Measurements from ENCODE around the gene ABR. TPM values are rescaled to one million over a fixed set of nuclear protein-coding genes. Genes with fewer than 3 reads are reported as not detected.

The ABR gene
- total RNA-seq, 1 experiment from 2014 or later = 78.3 TPM

DNA sequence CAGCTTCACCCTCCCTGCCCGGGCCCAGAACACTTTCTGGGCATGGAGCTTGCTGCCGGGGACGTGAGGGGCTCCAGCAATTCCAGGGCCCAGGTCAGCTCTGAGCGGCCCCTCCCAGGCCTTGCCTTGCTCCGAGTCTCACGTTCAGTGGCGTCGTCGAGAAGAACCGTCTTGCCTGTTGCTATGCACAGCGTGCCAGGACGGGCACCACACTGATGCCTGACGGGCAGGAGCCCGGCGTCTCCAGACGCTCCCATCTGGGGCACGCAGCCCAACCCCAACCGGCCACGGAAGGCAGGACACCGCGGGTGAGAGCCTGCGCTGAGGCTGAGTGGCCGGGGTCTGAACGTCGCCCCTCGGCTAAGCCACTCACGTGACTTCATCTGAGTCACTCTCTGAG is 155.7 kb downstream of the ABR start:
- no peaks in the 10 kb centered on the region for H3K4me1 Mint-ChIP-seq (ENCODE audit: low read depth, unreplicated experiment)
- ChIA-PET POLR2A (no interaction called here), CTCF (no interaction called here)
- no peaks in the 10 kb centered on the region for H3K36me3 ChIP-seq (ENCODE audit: control insufficient read depth, insufficient read depth, low read length)
- H3K36me3 Mint-ChIP-seq (ENCODE audit: insufficient read depth, unreplicated experiment) = peaks cover 17% of the 10 kb centered on the region
- no peaks in the 10 kb centered on the region for H3K27me3 Mint-ChIP-seq (ENCODE audit: insufficient read depth, unreplicated experiment)
- H3K9me3 ChIP-seq = no peaks in the 10 kb centered on the region
- no peak overlapping the region for H3K27ac Mint-ChIP-seq (ENCODE audit: unreplicated experiment)
- no peaks in the 10 kb centered on the region for H3K9me3 Mint-ChIP-seq (ENCODE audit: unreplicated experiment)
- H3K27me3 ChIP-seq (replicated peaks; ENCODE audit: control insufficient read depth, insufficient read depth, low read length) = no peaks in the 10 kb centered on the region
- no peak for DNase-seq
- intact Hi-C loops (cut with micrococcal nuclease; ENCODE audit: unreplicated experiment) = no loop called here
- H3K4me3 Mint-ChIP-seq (ENCODE audit: unreplicated experiment) = no peak overlapping the region
- no TSS peak for BruUV-seq (replicated peaks)
- H3K4me1 ChIP-seq = 0 out of 2 replicates have a peak, but pooled peaks cover 4% of the 10 kb centered on the region
- no peak overlapping the region for H3K4me3 ChIP-seq (ENCODE audit: low read depth, low read length)
- TF ChIP-seq, protein P1, sequence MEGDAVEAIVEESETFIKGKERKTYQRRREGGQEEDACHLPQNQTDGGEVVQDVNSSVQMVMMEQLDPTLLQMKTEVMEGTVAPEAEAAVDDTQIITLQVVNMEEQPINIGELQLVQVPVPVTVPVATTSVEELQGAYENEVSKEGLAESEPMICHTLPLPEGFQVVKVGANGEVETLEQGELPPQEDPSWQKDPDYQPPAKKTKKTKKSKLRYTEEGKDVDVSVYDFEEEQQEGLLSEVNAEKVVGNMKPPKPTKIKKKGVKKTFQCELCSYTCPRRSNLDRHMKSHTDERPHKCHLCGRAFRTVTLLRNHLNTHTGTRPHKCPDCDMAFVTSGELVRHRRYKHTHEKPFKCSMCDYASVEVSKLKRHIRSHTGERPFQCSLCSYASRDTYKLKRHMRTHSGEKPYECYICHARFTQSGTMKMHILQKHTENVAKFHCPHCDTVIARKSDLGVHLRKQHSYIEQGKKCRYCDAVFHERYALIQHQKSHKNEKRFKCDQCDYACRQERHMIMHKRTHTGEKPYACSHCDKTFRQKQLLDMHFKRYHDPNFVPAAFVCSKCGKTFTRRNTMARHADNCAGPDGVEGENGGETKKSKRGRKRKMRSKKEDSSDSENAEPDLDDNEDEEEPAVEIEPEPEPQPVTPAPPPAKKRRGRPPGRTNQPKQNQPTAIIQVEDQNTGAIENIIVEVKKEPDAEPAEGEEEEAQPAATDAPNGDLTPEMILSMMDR (IDR thresholded peaks at IDR 0.05; ENCODE audit: insufficient read depth in 1 of 2, low read depth in 1 of 2, low read length in 1 of 2, severe bottlenecking in 1 of 2, unreplicated experiment in 1 of 2) = no peak

GRCh38 chr17:1022278-1023024 is 157.3 kb downstream of the ABR start:
- Histone ChIP-seq H3K9me3 (no peaks in the 10 kb centered on the region), H3K36me3 (ENCODE audit: control insufficient read depth, insufficient read depth, low read length) (no peaks in the 10 kb centered on the region), H3K27me3 (replicated peaks; ENCODE audit: control insufficient read depth, insufficient read depth, low read length) (no peaks in the 10 kb centered on the region), H3K4me3 (ENCODE audit: low read depth, low read length) (no peak overlapping the region), H3K4me1 (0 out of 2 replicates have a peak, but pooled peaks cover 4% of the 10 kb centered on the region)
- Mint-ChIP-seq H3K27me3 (ENCODE audit: insufficient read depth, unreplicated experiment) (no peaks in the 10 kb centered on the region), H3K4me3 (ENCODE audit: unreplicated experiment) (no peak overlapping the region), H3K4me1 (ENCODE audit: low read depth, unreplicated experiment) (no peaks in the 10 kb centered on the region), H3K9me3 (ENCODE audit: unreplicated experiment) (no peaks in the 10 kb centered on the region), H3K27ac (ENCODE audit: unreplicated experiment) (no peak overlapping the region), H3K36me3 (ENCODE audit: insufficient read depth, unreplicated experiment) (peaks cover 17% of the 10 kb centered on the region)
- ChIA-PET CTCF (no interaction called here), POLR2A (no interaction called here)
- BruUV-seq (replicated peaks) = no TSS peak
- intact Hi-C loops (cut with micrococcal nuclease; ENCODE audit: unreplicated experiment) = no loop called here
- TF ChIP-seq, protein P1 (IDR thresholded peaks at IDR 0.05; ENCODE audit: insufficient read depth in 1 of 2, low read depth in 1 of 2, low read length in 1 of 2, severe bottlenecking in 1 of 2, unreplicated experiment in 1 of 2) = no peak
- no peak for DNase-seq

DNA sequence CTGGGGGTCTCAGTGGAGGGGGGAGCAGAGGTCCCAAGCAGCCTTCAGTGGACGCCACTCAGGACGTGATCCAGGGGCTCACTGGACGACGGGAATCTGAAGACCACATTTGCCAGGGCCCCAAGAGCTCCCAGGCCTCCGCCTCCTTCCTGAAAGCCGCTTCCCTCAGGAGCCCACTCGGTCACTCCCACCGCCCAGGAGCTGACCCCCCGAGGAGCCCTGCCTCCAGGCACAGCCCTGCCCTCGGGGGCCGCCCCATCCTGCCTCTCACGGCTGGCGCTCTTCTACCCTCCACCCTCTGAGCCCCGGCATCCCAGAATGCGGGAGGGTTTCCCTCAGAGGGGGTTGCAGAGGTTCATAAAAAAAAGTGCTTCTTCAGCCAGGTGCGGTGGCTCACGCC is 158.6 kb downstream of the ABR start:
- H3K27me3 Mint-ChIP-seq (ENCODE audit: insufficient read depth, unreplicated experiment) = no peaks in the 10 kb centered on the region
- BruUV-seq (replicated peaks) = no TSS peak

More for the DNA sequence above, 158.6 kb downstream of the ABR start:
- Mint-ChIP-seq H3K4me1 (ENCODE audit: low read depth, unreplicated experiment) (no peaks in the 10 kb centered on the region), H3K27ac (ENCODE audit: unreplicated experiment) (no peak overlapping the region), H3K36me3 (ENCODE audit: insufficient read depth, unreplicated experiment) (peaks cover 23% of the 10 kb centered on the region), H3K4me3 (ENCODE audit: unreplicated experiment) (no peak overlapping the region), H3K9me3 (ENCODE audit: unreplicated experiment) (no peaks in the 10 kb centered on the region)
- ChIA-PET CTCF (no interaction called here), POLR2A (no interaction called here)
- intact Hi-C loops (cut with micrococcal nuclease; ENCODE audit: unreplicated experiment) = no loop called here
- no peak for DNase-seq
- H3K4me1 ChIP-seq = 0 out of 2 replicates have a peak, but pooled peaks cover 4% of the 10 kb centered on the region
- H3K27me3 ChIP-seq (replicated peaks; ENCODE audit: control insufficient read depth, insufficient read depth, low read length) = no peaks in the 10 kb centered on the region
- TF ChIP-seq, protein P1 (IDR thresholded peaks at IDR 0.05; ENCODE audit: insufficient read depth in 1 of 2, low read depth in 1 of 2, low read length in 1 of 2, severe bottlenecking in 1 of 2, unreplicated experiment in 1 of 2) = no peak
- H3K9me3 ChIP-seq = no peaks in the 10 kb centered on the region
- H3K4me3 ChIP-seq (ENCODE audit: low read depth, low read length) = no peak overlapping the region
- H3K36me3 ChIP-seq (ENCODE audit: control insufficient read depth, insufficient read depth, low read length) = no peaks in the 10 kb centered on the region

All from Caco-2 (cell line).